ENCODE results near the gene VRK3. TPM values are rescaled to one million over a fixed set of nuclear protein-coding genes. Genes with fewer than 3 reads are reported as not detected.

Gene VRK3
- total RNA-seq, 6 donors from 2014 or later: 28.6 to 82.8 (median 38.4) TPM

GRCh38 chr19:49978324-49978723 lies 46.8 kb downstream of the VRK3 start:
- no peak overlapping the region for H3K4me3 ChIP-seq
- H3K4me1 ChIP-seq: peaks cover 0 to 5% (median 0%) of the 10 kb centered on the region in 4 donors
- no peaks in the 10 kb centered on the region for H3K27me3 ChIP-seq
- H3K27ac ChIP-seq: no peak overlapping the region
- H3K9me3 ChIP-seq: no peaks in the 10 kb centered on the region
- H3K36me3 ChIP-seq: peaks cover 9 to 67% (median 47%) of the 10 kb centered on the region in 4 donors
- WGBS, 2 donors: 89 to 91% methylated on average over 11 of the region's 11 CpGs
- ATAC-seq (ENCODE audit: low FRiP score in 2 of 2) (no peak), DNase-seq (no peak)
- TF ChIP-seq CTCF (IDR thresholded peaks at IDR 0.05) (no peak), EP300 (IDR thresholded peaks at IDR 0.05) (no peak), POLR2AphosphoS5 (IDR thresholded peaks at IDR 0.05) (no peak), POLR2A (IDR thresholded peaks at IDR 0.05) (no peak)

- 87 to 92% methylated on average over 12 to 18 of the region's 18 CpGs for WGBS, 2 donors
- peaks cover 9 to 65% (median 47%) of the 10 kb centered on the region in 4 donors for H3K36me3 ChIP-seq
- TF ChIP-seq POLR2AphosphoS5 (IDR thresholded peaks at IDR 0.05) (no peak), EP300 (IDR thresholded peaks at IDR 0.05) (no peak), POLR2A (IDR thresholded peaks at IDR 0.05) (no peak), CTCF (IDR thresholded peaks at IDR 0.05) (no peak)
- no peak overlapping the region for H3K27ac ChIP-seq
- H3K9me3 ChIP-seq: no peaks in the 10 kb centered on the region
- DNase-seq (no peak), ATAC-seq (ENCODE audit: low FRiP score in 2 of 2) (no peak)
- no peaks in the 10 kb centered on the region for H3K27me3 ChIP-seq
- H3K4me1 ChIP-seq: peaks cover 0 to 5% (median 0%) of the 10 kb centered on the region in 4 donors
- no peak overlapping the region for H3K4me3 ChIP-seq
Observed at GRCh38 chr19:49977881-49978280, 47.3 kb downstream of the VRK3 start.

- no peak overlapping the region for H3K4me3 ChIP-seq
- no peaks in the 10 kb centered on the region for H3K9me3 ChIP-seq
- H3K27ac ChIP-seq: no peak overlapping the region
- peaks cover 0 to 5% (median 0%) of the 10 kb centered on the region in 4 donors for H3K4me1 ChIP-seq
- 83 to 92% methylated on average over 3 to 13 of the region's 13 CpGs for WGBS, 2 donors
- ATAC-seq (ENCODE audit: low FRiP score in 2 of 2): no peak
- DNase-seq: no peak
- H3K36me3 ChIP-seq: peaks cover 9 to 60% (median 47%) of the 10 kb centered on the region in 4 donors
- TF ChIP-seq POLR2AphosphoS5 (IDR thresholded peaks at IDR 0.05) (no peak), CTCF (IDR thresholded peaks at IDR 0.05) (no peak), EP300 (IDR thresholded peaks at IDR 0.05) (no peak), POLR2A (IDR thresholded peaks at IDR 0.05) (no peak)
- no peaks in the 10 kb centered on the region for H3K27me3 ChIP-seq
Observed at GRCh38 chr19:49977076-49977475, 48.1 kb downstream of the VRK3 start.

GRCh38 chr19:49976496-49976895 lies 48.7 kb downstream of the VRK3 start:
- Histone ChIP-seq H3K36me3 (peaks cover 9 to 54% (median 42%) of the 10 kb centered on the region in 4 donors), H3K27me3 (no peaks in the 10 kb centered on the region), H3K27ac (no peak overlapping the region), H3K4me1 (peaks cover 0 to 5% (median 0%) of the 10 kb centered on the region in 4 donors), H3K4me3 (no peak overlapping the region), H3K9me3 (no peaks in the 10 kb centered on the region)
- WGBS, 2 donors: 80 to 85% methylated on average over 3 of the region's 3 CpGs
- ATAC-seq (ENCODE audit: low FRiP score in 2 of 2) (no peak), DNase-seq (no peak)
- TF ChIP-seq POLR2AphosphoS5 (IDR thresholded peaks at IDR 0.05) (no peak), CTCF (IDR thresholded peaks at IDR 0.05) (no peak), EP300 (IDR thresholded peaks at IDR 0.05) (no peak), POLR2A (IDR thresholded peaks at IDR 0.05) (no peak)

- TF ChIP-seq CTCF (IDR thresholded peaks at IDR 0.05) (no peak), POLR2AphosphoS5 (IDR thresholded peaks at IDR 0.05) (no peak)
- no peak for DNase-seq
- Histone ChIP-seq H3K27me3 (no peaks in the 10 kb centered on the region), H3K4me3 (no peak overlapping the region), H3K36me3 (peaks cover 9 to 42% (median 34%) of the 10 kb centered on the region in 4 donors), H3K9me3 (no peaks in the 10 kb centered on the region), H3K4me1 (peaks cover 0 to 5% (median 0%) of the 10 kb centered on the region in 4 donors), H3K27ac (no peak overlapping the region)
- ATAC-seq (ENCODE audit: low FRiP score in 2 of 2): no peak
- WGBS, 2 donors: 87 to 88% methylated on average over 3 to 7 of the region's 7 CpGs
Observed at GRCh38 chr19:49975051-49975450, 50.1 kb downstream of the VRK3 start.

Measured in upper lobe of left lung (tissue), 6 donors.